CD4-positive, alpha-beta T cell (primary cell): ENCODE results near the gene NID2. TPM values are rescaled to one million over a fixed set of nuclear protein-coding genes. Genes with fewer than 3 reads are reported as not detected.

ENCODE experiments used
- ATAC-seq: fragments of 200-7000 bp; cut with Tn5 transposase; one replicate; pipeline ENCODE4 v1.10.0; 2022; ENCODE audit warnings: mild to moderate bottlenecking; ENCODE audit not compliant: poor library complexity
- CTCF ChIA-PET: fragments of 350-600 bp; sonication (Branson Sonifier 250); formaldehyde crosslinking; loops from one replicate; lab custom pipeline; 2021; ENCODE audit warnings: antibody characterized with exemption, inconsistent platforms; lab: Charles Lee
- POLR2A ChIA-PET: fragments of 350-600 bp; sonication (Branson Sonifier 250); formaldehyde crosslinking; loops from one replicate; lab custom pipeline; 2021; ENCODE audit warnings: antibody characterized with exemption, inconsistent platforms; lab: Charles Lee
- DNase-seq, 14 experiments: peaks; one replicate each; pipeline ENCODE4 v3.0.0-alpha.2; 2013 to 2020; ENCODE audit warnings: mixed read lengths in 2 of 14
- H3K27ac ChIP-seq, 2 donors: one replicate each; pipeline versions ENCODE4 v1.5.1 to v1.7.0; 2013; ENCODE audit warnings: low read length in 2 of 2, low read depth in 1 of 2, mild to moderate bottlenecking in 1 of 2
- H3K27me3 ChIP-seq, 2 experiments: 1 replicate in 1 of 2; 2 replicates in 1 of 2; pipeline versions ENCODE4 v1.6.1 to v1.7.0; 2013; ENCODE audit warnings: low read length in 2 of 2, control low read depth in 1 of 2, mild to moderate bottlenecking in 1 of 2, moderate library complexity in 1 of 2; ENCODE audit not compliant: insufficient read depth in 2 of 2, control insufficient read depth in 1 of 2
- H3K36me3 ChIP-seq: one replicate; pipeline ENCODE4 v1.6.1; 2013; ENCODE audit warnings: low read length, control low read depth; ENCODE audit not compliant: insufficient read depth
- H3K4me1 ChIP-seq: one replicate; pipeline ENCODE4 v1.6.1; 2013; ENCODE audit warnings: low read length, control low read depth; ENCODE audit not compliant: insufficient read depth
- H3K4me3 ChIP-seq: one replicate; pipeline ENCODE4 v1.5.1; 2013; ENCODE audit warnings: mild to moderate bottlenecking, low read length, moderate library complexity
- H3K9me3 ChIP-seq, 2 experiments: 1 replicate in 1 of 2; 2 replicates in 1 of 2; pipeline versions ENCODE4 v1.6.1 to v1.7.0; 2013; ENCODE audit warnings: low read length in 2 of 2, mild to moderate bottlenecking in 2 of 2, control low read depth in 1 of 2, moderate library complexity in 1 of 2; ENCODE audit not compliant: control insufficient read depth in 1 of 2, insufficient read depth in 1 of 2
- H3K27ac Mint-ChIP-seq: one replicate; pipeline ENCODE4 v1.8.0; 2020; ENCODE audit warnings: mixed read lengths
- H3K27me3 Mint-ChIP-seq: one replicate; pipeline ENCODE4 v1.8.0; 2021; ENCODE audit warnings: mixed read lengths
- H3K36me3 Mint-ChIP-seq: one replicate; pipeline ENCODE4 v1.8.0; 2021; ENCODE audit warnings: low read depth, mixed read lengths
- H3K4me1 Mint-ChIP-seq: one replicate; pipeline ENCODE4 v1.8.0; 2021; ENCODE audit warnings: low read depth, mixed read lengths
- H3K4me3 Mint-ChIP-seq: one replicate; pipeline ENCODE4 v1.8.0; 2020; ENCODE audit warnings: mild to moderate bottlenecking, mixed read lengths
- H3K9me3 Mint-ChIP-seq: one replicate; pipeline ENCODE4 v1.8.0; 2020; ENCODE audit warnings: mixed read lengths
- CTCF ChIP-seq: fragments of 200-600 bp; IDR thresholded peaks from one replicate; pipeline ENCODE4 v1.8.0; 2022; ENCODE audit warnings: antibody characterized with exemption, mild to moderate bottlenecking
- intact Hi-C, 2 experiments: fragments of 100-400 bp; cut with DNase I in 1 of 2; cut with micrococcal nuclease in 1 of 2; formaldehyde crosslinking; loops; one replicate each; pipeline versions ENCODE4 v1.15.1 to v1.9.0; 2023 to 2025; cut with DNase I, micrococcal nuclease
- total RNA-seq, 174 experiments: library from RNA in 2 of 174; stranded (reverse) in 2 of 174; gene quantifications; one replicate each; pipeline ENCODE4 v1.2.3 and lab custom pipeline; 2021 to 2026

The NID2 gene
- total RNA-seq, 2 experiments from 2014 or later, result 0.19 TPM; not detected in 1

- CTCF ChIA-PET, result no interaction called here
- H3K9me3 Mint-ChIP-seq, result no peaks in the 10 kb centered on the region
- ATAC-seq, result no peak
These were observed 16.4 kb downstream of the NID2 start for GRCh38 chr14:52052288-52052943.

GRCh38 chr14:52051871-52052270 is 17.0 kb downstream of the NID2 start:
- no peak overlapping the region for H3K27ac Mint-ChIP-seq
- H3K4me1 Mint-ChIP-seq, result no peaks in the 10 kb centered on the region
- CTCF ChIA-PET, result no interaction called here
- no peak for DNase-seq
- Histone ChIP-seq H3K4me1 (no peaks in the 10 kb centered on the region), H3K36me3 (no peaks in the 10 kb centered on the region), H3K27me3 (peaks cover 1 to 7% of the 10 kb centered on the region in 2 experiments), H3K9me3 (no peaks in the 10 kb centered on the region), H3K27ac (no peak overlapping the region), H3K4me3 (no peak overlapping the region)
- H3K9me3 Mint-ChIP-seq, result no peaks in the 10 kb centered on the region
- ATAC-seq, result no peak
- no peak overlapping the region for H3K4me3 Mint-ChIP-seq
- H3K36me3 Mint-ChIP-seq, result no peaks in the 10 kb centered on the region
- no peak for TF ChIP-seq CTCF
- intact Hi-C loops, result no loop called here
- POLR2A ChIA-PET, result no interaction called here
- peaks cover 20% of the 10 kb centered on the region for H3K27me3 Mint-ChIP-seq

More at GRCh38 chr14:52052288-52052943, 16.4 kb downstream of the NID2 start:
- Mint-ChIP-seq H3K4me3 (no peak overlapping the region), H3K27ac (no peak overlapping the region), H3K27me3 (peaks cover 20% of the 10 kb centered on the region), H3K4me1 (no peaks in the 10 kb centered on the region), H3K36me3 (no peaks in the 10 kb centered on the region)
- DNase-seq, result no peak
- TF ChIP-seq CTCF, result no peak
- H3K9me3 ChIP-seq, result no peaks in the 10 kb centered on the region
- intact Hi-C loops, result no loop called here
- H3K27ac ChIP-seq, result no peak overlapping the region
- no peak overlapping the region for H3K4me3 ChIP-seq
- POLR2A ChIA-PET, result no interaction called here
- no peaks in the 10 kb centered on the region for H3K36me3 ChIP-seq
- H3K27me3 ChIP-seq, result peaks cover 2 to 7% of the 10 kb centered on the region in 2 experiments
- no peaks in the 10 kb centered on the region for H3K4me1 ChIP-seq

- ChIA-PET POLR2A (no interaction called here), CTCF (no interaction called here)
- no peaks in the 10 kb centered on the region for H3K9me3 ChIP-seq
- Mint-ChIP-seq H3K9me3 (no peaks in the 10 kb centered on the region), H3K27ac (no peak overlapping the region), H3K4me1 (no peaks in the 10 kb centered on the region), H3K36me3 (no peaks in the 10 kb centered on the region), H3K27me3 (peaks cover 20% of the 10 kb centered on the region), H3K4me3 (no peak overlapping the region)
- no peaks in the 10 kb centered on the region for H3K4me1 ChIP-seq
- peaks cover 0 to 7% of the 10 kb centered on the region in 2 experiments for H3K27me3 ChIP-seq
- DNase-seq, result no peak
- intact Hi-C loops, result no loop called here
- no peak overlapping the region for H3K4me3 ChIP-seq
- no peak for ATAC-seq
- no peak for TF ChIP-seq CTCF
- H3K36me3 ChIP-seq, result no peaks in the 10 kb centered on the region
- no peak overlapping the region for H3K27ac ChIP-seq
These were observed 17.6 kb downstream of the NID2 start for GRCh38 chr14:52051251-52051650.
